GM18873 (cell line): ENCODE measurements around the gene DMRTC1.
"Not testable (repeated sequence)": the region's sequence is repeated elsewhere in the genome, so short reads cannot be mapped to it uniquely, and the experiment has no call there.

ENCODE experiments used
- ATAC-seq: cut with Tn5 transposase; IDR thresholded peaks from one replicate; pipeline ENCODE4 v1.9.1; 2021; ENCODE audit warnings: mild to moderate bottlenecking, moderate library complexity, moderate number of reproducible peaks; ENCODE audit not compliant: unreplicated experiment, low FRiP score

Gene DMRTC1, protein sequence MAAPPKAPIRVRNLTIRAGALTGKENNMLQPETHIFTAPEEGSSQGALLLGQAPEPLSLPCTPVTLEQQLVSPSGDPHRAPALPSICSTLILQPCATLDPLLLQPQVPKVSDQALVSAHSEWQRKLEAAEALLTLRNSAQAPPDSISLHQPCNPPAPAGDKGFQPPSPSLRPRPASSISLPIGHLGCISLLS

DNA sequence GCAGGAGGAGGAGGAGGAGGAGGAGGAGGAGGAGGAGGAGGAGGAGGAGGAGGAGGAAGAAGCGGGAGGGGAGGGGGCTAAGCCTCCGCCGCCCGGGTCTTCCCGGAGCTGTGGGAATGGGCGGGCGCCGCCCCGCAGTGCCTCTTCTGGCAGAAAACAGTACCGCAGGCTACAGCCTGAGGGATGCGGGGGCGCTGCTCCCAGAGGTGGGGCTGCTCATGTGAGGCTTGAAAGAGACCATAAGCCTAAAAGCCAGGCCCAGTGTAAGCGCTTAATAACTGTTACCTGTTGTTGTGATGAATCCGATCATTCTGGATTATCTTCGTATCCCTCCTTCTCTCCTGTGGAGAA, at the start of gene DMRTC1:
TSS of gene DMRTC1 (minus strand) at position 19 of the 351 bp plus-strand sequence. CDS start 68,143 bp downstream, outside the sequence.
- peak; percentile 79 for ATAC-seq

DNA sequence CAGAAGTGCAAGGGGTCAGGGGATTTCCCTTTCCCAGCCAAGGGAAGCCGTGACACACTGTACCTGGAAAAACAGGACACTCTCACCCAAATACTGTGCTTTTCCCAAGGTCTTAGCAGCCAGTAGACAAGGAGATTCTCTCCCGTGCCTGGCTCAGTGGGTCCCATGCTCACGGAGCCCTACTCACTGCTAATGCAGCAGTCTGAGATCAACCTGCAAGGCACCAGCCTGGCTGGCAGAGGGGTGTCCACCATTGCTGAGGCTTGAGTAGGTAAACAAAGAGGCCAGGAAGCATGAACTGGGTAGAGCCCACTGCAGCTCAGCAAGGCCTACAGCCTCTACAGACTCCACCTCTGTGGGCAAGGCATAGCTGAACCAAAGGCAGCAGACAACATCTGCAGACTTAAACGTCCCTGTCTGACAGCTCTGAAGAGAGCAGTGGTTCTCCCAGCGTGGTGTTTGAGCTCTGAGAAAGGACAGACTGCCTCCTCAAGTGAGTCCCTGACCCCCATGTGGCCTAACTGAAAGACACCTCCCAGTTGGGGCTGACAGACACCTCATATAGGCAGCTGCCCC, 37.3 kb upstream of the DMRTC1 start:
- ATAC-seq: not testable (repeated sequence)

DNA sequence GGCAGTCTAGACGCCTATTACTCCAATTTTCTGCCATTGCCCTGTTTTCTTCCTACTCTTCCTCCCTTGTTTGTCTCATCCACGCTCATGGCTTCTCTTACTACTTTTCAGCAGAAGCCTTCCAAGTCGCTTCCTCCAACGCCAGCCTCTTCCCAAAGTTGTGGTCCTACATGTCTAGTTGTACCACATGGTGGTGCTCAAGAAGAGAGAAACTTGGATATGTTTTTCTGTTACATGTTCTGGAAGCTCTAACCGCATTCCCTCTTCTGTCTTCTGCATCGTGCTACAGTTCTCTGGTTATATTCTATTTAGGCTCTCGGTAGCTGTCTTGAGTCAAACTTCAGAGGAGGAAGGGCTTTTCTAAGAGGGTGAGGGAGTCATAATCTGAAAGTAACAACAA, 31.2 kb upstream of the DMRTC1 start:
- not testable (repeated sequence) for ATAC-seq

DNA sequence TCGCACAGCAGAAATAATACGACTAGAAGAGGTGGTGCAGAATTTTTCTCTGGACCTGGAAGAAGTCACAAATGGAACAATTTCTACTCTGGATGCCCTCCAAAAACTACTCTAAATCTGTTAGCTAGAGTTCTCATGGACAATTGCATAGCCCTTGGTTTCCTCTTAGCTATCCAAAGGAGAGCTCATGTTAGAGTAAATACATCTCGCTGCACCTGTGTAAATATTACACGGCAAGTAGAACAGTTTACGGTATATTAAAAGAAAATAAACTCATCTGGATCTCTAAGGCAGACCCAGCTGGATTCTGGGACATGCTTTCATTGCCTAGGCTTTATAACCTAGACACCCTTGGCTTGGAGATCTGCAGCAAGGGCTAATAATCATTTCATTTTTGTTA, 28.2 kb upstream of the DMRTC1 start:
- ATAC-seq: not testable (repeated sequence)

DNA sequence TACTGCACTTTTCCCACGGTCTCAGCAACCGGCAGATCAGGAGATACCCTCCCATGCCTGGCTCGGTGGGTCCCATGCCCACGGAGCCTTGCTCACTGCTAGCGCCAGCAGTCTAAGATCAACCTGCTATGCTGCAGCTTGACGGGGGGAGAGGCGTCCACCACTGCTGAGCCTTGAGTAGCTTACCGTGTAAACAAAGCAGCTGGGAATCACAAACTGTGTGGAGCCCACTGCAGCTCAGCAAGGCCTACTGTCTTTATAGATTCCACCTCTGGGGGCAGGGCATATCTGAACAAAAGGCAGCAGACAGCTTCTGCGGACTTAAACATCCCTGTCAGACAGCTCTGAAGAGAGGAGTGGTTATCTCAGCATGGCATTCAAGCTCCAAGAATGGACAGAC, 16.3 kb upstream of the DMRTC1 start:
- ATAC-seq: not testable (repeated sequence)

DNA sequence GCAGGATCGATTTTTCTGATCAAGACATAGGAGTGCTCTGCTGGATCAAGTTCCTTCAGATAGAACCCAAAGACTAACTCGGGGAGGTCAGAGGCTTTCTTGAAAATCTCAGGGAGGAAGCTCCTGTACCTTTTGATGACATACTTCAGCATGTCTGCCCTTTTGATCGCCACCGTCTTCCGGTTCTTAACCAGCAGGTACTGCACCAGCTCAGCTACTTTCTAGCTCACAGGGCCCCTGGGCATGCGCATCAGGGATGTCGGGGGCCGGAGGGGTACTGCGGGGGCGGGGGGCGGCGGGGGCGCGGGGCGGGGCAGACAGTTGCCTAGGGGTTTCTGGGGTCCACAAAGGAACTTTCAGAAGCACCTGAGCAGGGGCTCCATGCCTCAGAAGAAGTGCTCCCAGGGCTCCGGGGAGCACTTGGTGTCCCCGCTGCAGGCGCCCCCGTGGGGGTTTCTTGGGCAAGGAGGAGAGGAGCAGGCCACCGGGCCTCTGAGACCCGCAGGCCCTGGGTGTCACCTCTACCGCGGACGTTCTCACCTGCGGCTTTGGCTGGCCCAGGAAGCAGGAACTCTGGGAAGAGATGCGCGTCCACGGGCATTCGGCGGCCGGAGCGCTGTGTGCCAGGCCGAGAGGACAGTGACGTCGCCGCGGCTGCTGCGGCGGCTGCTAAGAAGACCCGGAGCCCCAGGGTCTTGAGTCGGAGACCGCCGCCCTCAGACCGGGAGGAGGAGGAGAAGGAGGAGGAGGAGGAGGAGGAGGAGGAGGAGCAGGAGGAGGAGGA, 410 bp downstream of the DMRTC1 start:
- ATAC-seq: peak; percentile 44

DNA sequence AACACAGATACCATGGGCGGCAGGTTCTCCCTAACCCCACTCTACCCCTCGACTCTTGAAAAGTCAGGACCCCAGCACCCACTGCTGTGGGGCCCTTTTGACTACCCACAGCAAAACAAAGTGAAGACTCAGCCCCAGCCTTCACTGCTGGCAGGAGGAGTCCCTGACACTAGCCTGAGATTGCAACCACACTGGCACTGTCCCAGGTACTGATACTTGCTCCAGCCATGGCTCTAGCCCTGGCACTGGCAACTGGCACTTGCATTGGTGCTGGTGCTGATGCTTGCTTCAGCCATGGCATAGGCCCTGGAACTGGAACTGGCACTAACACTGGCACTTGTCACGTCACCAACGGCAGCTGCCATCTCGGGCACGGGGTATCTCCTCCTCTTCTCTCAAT, 1.4 kb downstream of the DMRTC1 start:
- not testable (repeated sequence) for ATAC-seq

DNA sequence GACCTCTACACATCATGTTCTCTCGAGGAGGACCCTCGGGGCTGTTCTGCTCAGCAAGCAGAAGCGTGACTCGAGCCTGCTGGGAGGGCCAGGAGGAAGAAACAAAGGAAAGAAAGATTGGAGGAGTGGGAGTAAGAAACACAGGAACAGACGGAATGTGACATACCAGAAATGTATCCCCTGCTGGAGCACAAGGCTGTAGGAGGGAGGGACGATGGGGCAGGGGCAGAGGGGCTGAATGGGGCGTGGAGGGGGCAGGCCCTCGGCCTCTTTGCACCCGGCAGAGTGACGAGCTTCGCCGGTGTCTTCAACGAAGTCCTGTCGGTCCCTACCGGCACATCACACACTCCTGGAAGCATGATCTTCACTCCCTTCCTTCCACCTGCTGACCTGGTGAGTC, 5.7 kb downstream of the DMRTC1 start, which contains the start of gene FAM236A:
TSS of gene FAM236A (plus strand) at position 301 of the 400 bp plus-strand sequence. CDS start at position 358, 57 bp downstream.
- not testable (repeated sequence) for ATAC-seq

DNA sequence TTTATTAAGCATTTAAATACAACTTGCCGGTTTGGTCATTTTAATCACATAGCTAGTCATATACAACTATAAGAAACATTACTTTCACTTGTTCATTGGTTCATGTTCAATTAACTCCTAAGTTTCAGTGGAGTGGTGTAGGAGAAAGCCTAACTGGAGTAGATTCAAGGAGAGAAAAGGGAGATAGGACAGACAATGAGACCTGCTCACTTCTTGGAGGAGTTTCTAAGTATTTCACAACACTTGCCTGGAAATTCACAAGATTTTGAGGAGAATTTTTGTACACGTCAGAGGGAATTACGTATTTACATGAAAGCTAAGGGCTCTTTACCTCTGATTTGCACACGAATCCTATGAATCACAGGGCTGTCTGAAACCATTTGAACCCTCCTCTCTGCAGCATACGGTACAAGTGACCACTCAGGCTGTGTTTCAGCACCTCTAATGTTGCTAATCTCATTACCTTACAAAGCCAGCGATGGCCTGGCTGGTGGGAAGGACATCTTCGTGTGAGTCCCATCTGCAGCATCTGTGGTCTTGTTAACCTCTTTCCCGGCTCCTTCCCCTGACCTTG, 6.7 kb downstream of the DMRTC1 start:
- ATAC-seq: not testable (repeated sequence)

DNA sequence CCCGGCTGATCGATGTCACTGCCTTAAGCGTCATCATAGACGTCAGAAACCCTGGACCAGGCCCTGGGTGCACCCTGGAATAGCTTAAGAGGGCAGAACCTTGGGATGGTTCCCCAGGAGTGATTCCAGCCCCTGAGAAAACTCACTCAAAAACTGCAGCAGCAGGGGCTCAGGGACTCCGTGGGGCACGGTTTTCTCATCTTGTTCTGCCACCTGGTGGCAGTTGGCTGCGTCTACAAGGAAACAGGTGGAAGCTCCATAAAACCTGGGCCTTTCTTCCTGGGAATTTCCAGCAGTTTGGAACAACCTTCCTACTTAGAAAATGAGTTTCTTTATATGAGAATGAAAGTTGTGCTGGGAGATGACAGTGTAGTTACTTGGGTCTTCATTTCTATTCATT, 7.2 kb downstream of the DMRTC1 start:
- not testable (repeated sequence) for ATAC-seq

DNA sequence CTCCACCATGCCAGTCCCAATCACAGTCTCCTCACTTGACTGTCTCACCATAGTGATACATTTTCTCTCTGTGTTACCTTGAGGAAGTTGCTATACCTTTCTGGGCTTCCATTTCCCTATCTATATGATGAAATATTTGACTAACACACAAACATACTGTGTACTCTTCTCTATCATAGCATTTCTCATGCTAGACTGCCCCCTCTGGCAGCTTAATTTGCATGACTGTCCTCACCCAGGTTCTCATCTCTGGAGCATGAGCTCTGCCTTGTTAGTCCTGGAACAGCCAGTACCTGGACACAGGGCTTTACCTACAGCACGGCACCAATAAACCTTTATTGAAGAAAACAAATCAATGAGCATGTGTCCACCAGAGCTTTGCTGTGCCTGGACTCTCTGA, 11.4 kb downstream of the DMRTC1 start:
- not testable (repeated sequence) for ATAC-seq

DNA sequence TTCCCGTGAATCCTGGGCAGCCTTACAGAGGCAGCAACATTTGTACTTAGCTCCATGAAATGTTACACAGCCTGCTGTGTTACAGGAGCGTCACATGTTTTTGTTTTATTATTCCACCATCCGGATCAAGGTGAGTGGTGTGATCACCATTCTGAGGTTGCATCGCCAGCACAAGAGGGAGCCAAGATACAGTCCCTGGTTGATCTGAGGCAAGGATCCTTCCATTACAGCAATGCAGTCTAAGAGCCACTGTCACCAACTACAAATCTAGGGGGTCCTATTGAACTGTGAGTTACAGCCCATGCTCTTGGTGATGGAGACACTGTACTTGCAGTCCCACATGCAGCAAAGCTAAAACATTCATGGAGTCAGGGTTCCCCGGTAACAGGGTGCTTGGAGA, 27.5 kb downstream of the DMRTC1 start:
- ATAC-seq: not testable (repeated sequence)

DNA sequence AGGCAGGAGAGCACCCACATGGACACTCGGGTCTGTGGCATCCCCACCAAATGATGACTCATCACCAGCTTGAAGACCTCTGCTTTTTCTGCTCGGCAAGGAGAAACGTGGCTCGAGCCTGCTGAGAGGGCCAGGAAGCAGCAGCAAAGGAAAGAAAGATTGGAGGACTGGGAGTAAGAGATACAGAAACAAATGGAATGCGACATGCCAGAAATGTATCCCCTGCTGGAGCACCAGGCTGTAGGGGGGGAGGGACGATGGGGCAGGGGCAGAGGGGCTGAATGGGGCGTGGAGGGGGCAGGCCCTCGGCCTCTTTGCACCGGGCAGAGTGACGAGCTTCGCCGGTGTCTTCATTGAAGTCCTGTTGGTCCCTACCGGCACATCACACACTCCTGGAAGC, 31.3 kb downstream of the DMRTC1 start, which contains the start of gene FAM236C:
TSS of gene FAM236C (plus strand) at position 301 of the 400 bp plus-strand sequence. CDS start 100 bp downstream, outside the sequence.
- ATAC-seq: not testable (repeated sequence)

DNA sequence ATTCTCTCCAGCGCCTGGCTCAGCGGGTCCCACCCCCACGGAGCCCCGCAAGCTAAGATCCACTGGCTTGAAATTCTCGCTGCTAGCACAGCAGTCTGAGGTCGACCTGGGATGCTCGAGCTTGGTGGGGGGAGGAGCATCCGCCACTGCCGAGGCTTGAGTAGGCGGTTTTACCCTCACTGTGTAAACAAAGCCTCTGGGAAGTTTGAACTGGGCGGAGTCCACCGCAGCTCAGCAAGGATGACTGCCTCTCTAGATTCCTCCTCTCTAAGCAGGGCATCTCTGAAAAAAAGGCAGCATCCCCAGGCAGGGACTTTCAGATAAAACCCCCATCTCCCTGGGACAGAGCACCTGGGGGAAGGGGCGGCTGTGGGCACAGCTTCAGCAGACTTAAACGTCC, 53.9 kb downstream of the DMRTC1 start:
- ATAC-seq: not testable (repeated sequence)

DNA sequence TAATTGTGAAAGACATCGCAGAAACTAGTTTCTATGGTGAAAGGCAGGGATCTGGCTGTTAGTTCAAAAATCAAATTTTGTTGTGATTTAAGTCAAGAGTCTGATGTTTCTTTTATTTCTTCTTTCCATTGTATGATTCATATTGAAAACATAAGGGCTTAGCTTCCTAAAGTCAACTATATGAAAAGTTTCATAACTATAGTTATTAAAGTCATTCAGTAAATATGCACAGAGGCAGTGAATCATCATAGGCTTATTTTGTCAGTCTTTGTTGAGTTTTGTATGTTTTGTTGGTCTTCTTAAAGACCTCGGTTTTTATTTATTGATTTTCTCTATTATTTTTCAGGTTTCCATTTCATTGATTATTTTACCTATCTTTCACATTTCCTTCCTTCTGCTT, 60.7 kb downstream of the DMRTC1 start:
- ATAC-seq: not testable (repeated sequence)

DNA sequence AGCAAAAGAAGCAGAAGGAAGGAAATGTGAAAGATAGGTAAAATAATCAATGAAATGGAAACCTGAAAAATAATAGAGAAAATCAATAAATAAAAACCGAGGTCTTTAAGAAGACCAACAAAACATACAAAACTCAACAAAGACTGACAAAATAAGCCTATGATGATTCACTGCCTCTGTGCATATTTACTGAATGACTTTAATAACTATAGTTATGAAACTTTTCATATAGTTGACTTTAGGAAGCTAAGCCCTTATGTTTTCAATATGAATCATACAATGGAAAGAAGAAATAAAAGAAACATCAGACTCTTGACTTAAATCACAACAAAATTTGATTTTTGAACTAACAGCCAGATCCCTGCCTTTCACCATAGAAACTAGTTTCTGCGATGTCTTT, 106.1 kb downstream of the DMRTC1 start:
- ATAC-seq: not testable (repeated sequence)

DNA sequence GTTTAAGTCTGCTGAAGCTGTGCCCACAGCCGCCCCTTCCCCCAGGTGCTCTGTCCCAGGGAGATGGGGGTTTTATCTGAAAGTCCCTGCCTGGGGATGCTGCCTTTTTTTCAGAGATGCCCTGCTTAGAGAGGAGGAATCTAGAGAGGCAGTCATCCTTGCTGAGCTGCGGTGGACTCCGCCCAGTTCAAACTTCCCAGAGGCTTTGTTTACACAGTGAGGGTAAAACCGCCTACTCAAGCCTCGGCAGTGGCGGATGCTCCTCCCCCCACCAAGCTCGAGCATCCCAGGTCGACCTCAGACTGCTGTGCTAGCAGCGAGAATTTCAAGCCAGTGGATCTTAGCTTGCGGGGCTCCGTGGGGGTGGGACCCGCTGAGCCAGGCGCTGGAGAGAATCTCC, 112.9 kb downstream of the DMRTC1 start:
- ATAC-seq: not testable (repeated sequence)
